Central memory CD4-positive, alpha-beta T cell (primary cell): ENCODE results near the gene NUTM2A.
"Not testable (repeated sequence)": the region's sequence is repeated elsewhere in the genome, so short reads cannot be mapped to it uniquely, and the experiment has no call there.

Source experiments
- DNase-seq: peaks from one replicate; pipeline ENCODE4 v3.0.0; 2022

The NUTM2A gene

DNA sequence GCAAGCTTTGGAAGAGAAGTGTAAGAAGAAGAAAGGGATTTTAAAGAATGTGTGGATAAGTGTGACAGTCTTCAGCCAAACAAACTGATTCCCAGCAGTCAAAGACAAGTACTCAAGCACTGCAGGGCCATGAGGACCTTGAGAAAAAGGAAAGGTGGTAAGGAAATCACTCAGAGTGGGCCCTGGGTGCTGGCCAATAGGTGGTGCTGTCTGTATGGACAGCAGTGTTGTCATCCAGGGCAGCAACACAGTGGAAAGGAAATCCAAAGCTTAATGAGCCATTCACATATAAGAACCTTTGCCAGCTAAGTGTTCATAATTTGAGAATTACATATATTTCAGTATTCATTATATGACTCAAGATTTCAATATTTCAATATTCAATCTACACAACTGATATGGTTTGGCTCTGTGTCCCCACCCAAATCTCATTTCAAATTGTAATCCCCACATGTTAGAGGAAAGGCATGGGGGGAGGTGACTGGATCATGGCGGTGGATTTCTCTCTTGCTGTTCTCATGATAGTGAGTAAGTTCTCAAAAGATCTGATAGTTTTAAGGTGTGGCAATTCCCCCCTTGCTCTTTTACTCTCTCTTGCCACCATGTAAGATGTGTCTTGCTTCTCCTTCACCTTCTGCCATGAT lies 55.6 kb downstream of the NUTM2A start:
- DNase-seq: not testable (repeated sequence)
